ENCODE measurements around the gene ZNF273. TPM values are rescaled to one million over a fixed set of nuclear protein-coding genes. Genes with fewer than 3 reads are reported as not detected.

The ZNF273 gene
- total RNA-seq, 4 donors from 2014 or later, result 3.0 to 19.8 (median 13.2) TPM

GRCh38 chr7:64874114-64874513, 29.0 kb upstream of the ZNF273 start:
- WGBS, 2 donors, result 72 to 81% methylated on average over 10 of the region's 10 CpGs
- DNase-seq (ENCODE audit: low spot score in 2 of 2), result peak in 1 of 2 donors; percentile 2

GRCh38 chr7:64874562-64875250, 28.4 kb upstream of the ZNF273 start:
- peaks cover 0 to 12% (median 0%) of the 10 kb centered on the region in 4 donors for H3K9me3 ChIP-seq
- H3K27ac ChIP-seq, result no peak overlapping the region
- peaks cover 0 to 7% (median 0%) of the 10 kb centered on the region in 4 donors for H3K4me1 ChIP-seq
- TF ChIP-seq EP300 (IDR thresholded peaks at IDR 0.05) (no peak), POLR2A (IDR thresholded peaks at IDR 0.05) (no peak)
- TF ChIP-seq, protein P1, sequence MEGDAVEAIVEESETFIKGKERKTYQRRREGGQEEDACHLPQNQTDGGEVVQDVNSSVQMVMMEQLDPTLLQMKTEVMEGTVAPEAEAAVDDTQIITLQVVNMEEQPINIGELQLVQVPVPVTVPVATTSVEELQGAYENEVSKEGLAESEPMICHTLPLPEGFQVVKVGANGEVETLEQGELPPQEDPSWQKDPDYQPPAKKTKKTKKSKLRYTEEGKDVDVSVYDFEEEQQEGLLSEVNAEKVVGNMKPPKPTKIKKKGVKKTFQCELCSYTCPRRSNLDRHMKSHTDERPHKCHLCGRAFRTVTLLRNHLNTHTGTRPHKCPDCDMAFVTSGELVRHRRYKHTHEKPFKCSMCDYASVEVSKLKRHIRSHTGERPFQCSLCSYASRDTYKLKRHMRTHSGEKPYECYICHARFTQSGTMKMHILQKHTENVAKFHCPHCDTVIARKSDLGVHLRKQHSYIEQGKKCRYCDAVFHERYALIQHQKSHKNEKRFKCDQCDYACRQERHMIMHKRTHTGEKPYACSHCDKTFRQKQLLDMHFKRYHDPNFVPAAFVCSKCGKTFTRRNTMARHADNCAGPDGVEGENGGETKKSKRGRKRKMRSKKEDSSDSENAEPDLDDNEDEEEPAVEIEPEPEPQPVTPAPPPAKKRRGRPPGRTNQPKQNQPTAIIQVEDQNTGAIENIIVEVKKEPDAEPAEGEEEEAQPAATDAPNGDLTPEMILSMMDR (IDR thresholded peaks at IDR 0.05), result no peak
- H3K27me3 ChIP-seq, result no peaks in the 10 kb centered on the region
- 81 to 85% methylated on average over 23 of the region's 23 CpGs for WGBS, 2 donors
- H3K36me3 ChIP-seq, result no peaks in the 10 kb centered on the region
- DNase-seq (ENCODE audit: low spot score in 2 of 2), result peak in 1 of 2 donors; percentile 2
- no peak overlapping the region for H3K4me3 ChIP-seq

More at GRCh38 chr7:64874114-64874513, 29.0 kb upstream of the ZNF273 start:
- Histone ChIP-seq H3K27ac (no peak overlapping the region), H3K4me3 (no peak overlapping the region), H3K27me3 (no peaks in the 10 kb centered on the region), H3K4me1 (peaks cover 0 to 7% (median 0%) of the 10 kb centered on the region in 4 donors), H3K9me3 (peaks cover 0 to 11% (median 0%) of the 10 kb centered on the region in 4 donors), H3K36me3 (no peaks in the 10 kb centered on the region)
- no peak for TF ChIP-seq EP300 (IDR thresholded peaks at IDR 0.05)
- TF ChIP-seq, protein P1 (IDR thresholded peaks at IDR 0.05), result no peak
- no peak for TF ChIP-seq POLR2A (IDR thresholded peaks at IDR 0.05)

- WGBS, 2 donors, result 87 to 91% methylated on average over 18 of the region's 18 CpGs
- no peak overlapping the region for H3K27ac ChIP-seq
- H3K36me3 ChIP-seq, result no peaks in the 10 kb centered on the region
- DNase-seq (ENCODE audit: low spot score in 2 of 2), result no peak
- TF ChIP-seq, protein P1 (IDR thresholded peaks at IDR 0.05), result no peak
- no peak for TF ChIP-seq EP300 (IDR thresholded peaks at IDR 0.05)
- TF ChIP-seq POLR2A (IDR thresholded peaks at IDR 0.05), result no peak
- peaks cover 0 to 7% (median 0%) of the 10 kb centered on the region in 4 donors for H3K4me1 ChIP-seq
- H3K9me3 ChIP-seq, result peaks cover 0 to 12% (median 0%) of the 10 kb centered on the region in 4 donors
- H3K4me3 ChIP-seq, result no peak overlapping the region
- no peaks in the 10 kb centered on the region for H3K27me3 ChIP-seq
Measured at GRCh38 chr7:64875258-64875657, 27.8 kb upstream of the ZNF273 start.

DNA sequence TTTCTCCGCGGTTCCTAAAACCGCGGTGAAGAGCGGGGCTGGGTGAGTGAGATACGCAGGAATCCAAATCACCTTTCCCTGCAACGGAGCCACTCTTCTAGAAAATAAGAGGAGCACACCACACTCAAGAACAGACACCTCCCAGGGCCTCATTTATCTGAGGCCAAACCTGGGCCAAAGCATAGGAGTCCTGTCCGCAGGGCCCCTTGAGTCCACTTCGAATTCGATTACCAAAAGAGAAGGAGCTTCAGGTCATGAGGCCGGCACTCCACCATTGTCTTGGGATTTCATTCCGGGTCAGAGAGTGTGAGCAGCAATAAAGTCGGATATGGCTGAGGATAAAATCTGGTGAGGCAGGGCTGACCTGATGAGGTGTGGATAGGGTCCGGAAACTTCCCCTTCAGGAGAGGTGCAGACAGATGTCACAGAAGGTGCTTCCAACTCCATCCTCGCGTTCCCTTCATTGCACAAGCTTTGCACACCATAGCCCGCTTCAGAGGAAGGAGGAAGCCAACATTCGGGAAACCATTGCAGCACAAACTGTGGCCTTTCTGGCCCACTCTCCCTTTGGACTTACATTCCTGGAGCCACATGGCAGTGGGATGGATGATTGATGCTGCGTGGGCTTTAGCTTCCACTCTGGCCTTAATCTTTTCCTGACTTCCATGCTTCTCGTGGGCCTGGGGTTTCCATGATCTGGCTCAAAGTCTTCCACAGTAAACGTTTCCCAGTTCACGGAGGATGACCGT, 27.2 kb upstream of the ZNF273 start:
- no peak overlapping the region for H3K27ac ChIP-seq
- no peaks in the 10 kb centered on the region for H3K27me3 ChIP-seq
- H3K4me3 ChIP-seq, result no peak overlapping the region
- DNase-seq (ENCODE audit: low spot score in 2 of 2), result peak in 1 of 2 donors; percentile 3
- H3K9me3 ChIP-seq, result peaks cover 0 to 17% (median 0%) of the 10 kb centered on the region in 4 donors
- TF ChIP-seq POLR2A (IDR thresholded peaks at IDR 0.05) (no peak), EP300 (IDR thresholded peaks at IDR 0.05) (no peak)
- TF ChIP-seq, protein P1 (IDR thresholded peaks at IDR 0.05), result no peak
- 88% methylated on average over 23 of the region's 23 CpGs for WGBS, 2 donors
- peaks cover 0 to 7% (median 0%) of the 10 kb centered on the region in 4 donors for H3K4me1 ChIP-seq
- no peaks in the 10 kb centered on the region for H3K36me3 ChIP-seq
